HCEC 1CT (cell line): ENCODE results near the gene NUP210L.
"Not testable (repeated sequence)": the region's sequence is repeated elsewhere in the genome, so short reads cannot be mapped to it uniquely, and the experiment has no call there.

Experiments
- DNase-seq: peaks from one replicate; pipeline ENCODE4 v3.0.0-alpha.2; 2017

NUP210L gene

DNA sequence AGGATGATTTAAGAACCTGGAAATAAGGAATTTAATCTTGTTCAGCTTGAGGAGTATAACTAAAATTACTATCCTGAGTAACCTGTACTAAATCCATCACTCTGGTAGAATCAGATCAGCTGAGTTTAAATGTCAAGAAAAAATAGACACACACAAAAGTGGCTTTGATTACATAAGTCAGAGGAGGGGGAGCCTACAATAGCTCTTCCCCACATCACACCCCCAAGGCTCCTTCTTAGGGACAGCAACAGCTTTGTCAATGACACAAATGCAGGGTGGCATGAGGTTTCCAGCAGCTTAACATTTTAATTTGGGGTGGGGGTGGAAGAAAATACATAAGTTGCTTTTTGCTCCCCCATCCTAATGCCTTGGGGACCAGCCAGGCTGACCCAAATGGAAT, 12.6 kb upstream of the NUP210L start:
- DNase-seq: no peak

DNA sequence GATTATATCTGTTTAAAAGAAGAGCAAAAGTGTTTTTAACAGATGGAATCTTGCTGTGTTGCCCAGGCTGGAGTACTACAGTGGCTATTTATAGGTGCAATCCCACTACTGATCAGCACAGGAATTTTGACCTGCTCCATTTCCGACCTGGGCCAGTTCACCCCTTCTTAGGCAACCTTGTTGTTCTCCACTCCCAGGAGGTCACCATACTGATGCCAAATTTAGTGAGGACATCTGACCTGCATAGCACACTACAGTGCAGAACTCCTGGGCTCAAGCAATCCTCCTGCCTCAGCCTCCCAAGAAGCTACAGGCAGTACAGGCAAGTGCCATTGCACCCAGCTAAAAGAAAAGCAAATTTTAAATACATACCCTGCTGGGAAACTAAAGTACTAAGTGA, 11.3 kb upstream of the NUP210L start:
- no peak for DNase-seq

DNA sequence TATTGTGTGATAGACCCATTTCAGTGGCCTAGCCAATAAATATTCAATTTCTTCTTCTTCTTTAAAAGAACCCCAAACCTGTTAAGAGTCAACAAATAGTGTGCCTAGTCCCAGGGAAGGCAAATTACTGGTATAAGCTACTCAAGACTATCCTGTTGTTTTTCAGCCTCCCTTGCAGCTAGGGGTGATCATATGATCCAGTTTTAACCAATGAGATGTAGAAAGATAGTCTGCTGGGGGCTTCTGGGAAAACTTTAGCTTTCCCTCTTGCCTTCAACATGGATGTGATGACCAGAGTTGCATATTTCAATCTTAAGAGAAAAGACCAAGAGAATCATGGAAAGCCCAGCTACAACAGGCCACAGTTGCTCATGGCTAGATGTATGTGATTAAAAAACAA, 4.7 kb upstream of the NUP210L start:
- no peak for DNase-seq

DNA sequence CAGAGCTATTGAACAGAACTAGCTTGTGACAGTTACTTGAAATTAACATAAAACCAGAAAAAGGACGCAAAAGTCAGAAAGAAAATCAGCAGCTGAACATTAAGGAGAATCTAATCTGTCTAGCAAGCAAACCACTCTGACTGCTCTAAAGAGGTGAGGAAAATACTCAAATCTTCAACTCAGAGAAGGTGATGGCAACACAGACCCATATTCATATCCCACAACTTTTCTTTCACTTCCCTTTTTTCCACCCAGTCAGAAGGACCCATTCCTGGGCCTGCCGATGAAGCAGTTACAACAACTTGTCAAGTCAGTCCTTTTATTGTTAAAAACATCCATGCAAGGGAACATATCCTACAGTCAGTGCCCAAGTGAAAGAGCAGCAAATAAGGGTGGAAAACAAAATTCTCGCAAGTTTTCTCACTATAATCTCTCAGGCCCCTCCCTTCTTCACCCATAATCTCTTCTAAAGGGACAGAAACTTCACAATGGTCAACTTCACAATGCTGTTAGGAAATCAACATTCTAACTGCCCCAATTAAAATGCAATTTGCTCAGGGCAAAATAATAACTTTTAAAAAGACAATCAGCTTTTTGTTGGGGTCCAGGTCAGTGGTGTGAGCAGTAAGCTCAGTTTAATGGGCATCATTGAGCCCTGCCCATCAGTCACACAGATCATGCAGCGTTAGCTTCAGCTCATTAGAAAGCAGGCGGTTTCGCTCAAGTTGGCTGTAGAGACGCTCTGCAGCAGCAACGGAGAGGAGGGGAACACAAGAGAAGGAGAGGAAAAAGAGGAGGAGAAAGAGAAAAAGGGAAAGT, 3.6 kb upstream of the NUP210L start:
- no peak for DNase-seq

DNA sequence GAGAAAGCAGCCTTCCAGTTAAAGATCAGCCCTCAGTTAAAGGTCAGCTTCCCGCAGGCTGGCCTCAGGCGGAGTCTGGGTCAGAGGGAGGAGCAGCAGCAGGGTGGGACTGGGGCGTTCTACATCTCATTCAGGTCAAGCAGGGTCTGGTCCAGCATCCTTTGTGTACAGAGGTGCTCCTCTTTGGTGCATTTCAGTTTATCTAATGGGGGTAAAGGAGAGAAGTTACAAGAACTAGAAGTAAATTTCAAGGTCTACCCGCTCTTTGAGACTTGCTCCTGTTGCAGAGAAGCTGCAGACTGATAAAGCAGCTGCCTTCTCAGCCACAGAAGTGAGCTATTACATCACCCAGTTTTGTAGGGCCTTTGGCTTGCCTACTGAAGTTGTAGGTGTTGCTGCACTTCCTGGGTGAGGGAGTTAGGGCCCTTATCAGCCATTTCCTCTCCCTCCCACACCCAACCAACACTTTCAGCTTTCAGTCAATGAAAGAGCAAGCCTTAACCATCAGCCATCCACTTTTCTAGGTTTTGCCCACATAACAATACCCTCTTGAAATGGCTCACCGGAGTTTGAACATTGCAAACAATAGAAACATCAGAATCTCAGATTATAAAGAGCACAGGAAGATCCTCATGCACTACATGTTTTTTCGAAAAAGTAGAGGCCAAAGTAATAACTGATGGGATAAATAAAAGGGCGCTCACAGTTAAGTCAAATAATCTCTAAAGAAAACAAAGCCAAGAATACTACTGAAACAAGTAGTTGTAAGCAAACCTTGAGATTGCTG, 2.8 kb upstream of the NUP210L start:
- DNase-seq: no peak

DNA sequence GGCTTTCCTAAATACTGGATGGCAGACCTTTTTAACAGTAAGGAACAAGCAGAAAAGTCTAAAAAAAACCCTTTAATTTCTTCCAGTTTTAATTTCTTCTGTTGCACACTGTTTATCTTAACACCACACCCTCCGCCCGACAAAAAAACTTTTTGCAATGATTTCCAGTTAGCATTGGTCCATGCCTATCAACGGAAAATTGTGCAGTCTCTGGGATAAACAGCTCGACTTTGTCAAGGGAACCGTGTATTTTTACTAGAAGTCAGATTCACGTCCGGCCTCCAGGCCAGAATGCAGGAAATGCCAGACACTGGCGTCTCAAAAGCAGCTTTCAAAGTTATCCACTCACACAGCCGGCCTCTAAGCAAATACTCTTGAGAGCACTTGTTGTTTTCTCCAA, 378 bp upstream of the NUP210L start:
- DNase-seq: peak; percentile 18

DNA sequence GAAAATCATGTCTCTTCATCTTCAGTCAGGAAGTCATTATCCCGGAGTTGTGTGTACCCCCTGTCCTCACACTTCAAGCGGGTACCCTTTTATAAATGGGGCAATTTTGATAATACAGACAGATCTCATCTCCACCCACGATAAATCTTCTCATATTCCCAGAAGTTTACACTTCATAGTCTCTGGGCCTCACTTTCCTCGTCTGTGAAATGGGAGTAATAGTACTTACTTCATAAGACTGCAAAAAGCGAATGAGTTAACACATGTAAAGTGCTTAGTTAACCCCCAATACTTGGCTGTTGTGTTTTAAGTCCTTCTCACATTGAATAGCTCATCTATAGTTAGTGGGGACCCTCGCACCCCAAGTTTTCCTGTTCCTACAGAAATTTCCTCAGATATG, 820 bp downstream of the NUP210L start:
- no peak for DNase-seq

DNA sequence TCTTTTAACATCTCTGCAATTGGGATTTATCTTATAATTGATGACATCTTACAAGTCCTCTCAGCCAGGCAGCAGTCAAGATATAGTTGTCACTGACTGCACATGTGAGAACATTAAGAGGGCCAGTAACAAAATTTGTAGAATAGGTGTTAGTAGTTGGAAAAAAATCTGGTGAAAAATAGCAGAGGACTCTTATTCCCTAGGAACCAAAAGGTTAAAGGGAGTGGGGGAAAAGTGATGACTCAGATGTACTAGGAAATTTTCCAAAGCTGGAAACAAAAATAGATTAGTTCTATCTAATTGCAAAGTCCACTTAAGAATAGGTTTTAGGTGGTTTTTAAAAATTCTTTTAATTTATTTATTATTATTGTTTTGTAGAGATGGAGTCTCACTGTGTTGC, 3.6 kb downstream of the NUP210L start:
- DNase-seq: peak; percentile 36

DNA sequence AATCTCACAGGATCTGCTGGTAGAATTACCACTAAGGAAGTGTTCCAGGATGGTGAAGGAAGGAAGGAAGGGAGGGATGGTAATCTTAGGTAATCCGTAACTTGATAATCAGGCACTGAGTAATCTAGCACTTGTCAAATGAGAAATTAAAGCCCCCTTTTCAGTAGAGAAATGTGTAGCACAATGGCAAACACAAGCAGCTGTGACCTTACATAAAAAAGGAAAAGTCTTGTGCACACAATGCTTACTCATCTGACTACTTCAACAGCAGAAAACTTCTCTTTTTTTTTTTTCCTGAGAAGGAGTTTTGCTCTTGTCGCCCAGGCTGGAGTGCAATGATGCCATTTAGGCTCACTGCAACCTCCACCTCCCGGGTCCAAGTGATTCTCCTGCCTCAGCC, 6.1 kb downstream of the NUP210L start:
- peak; percentile 4 for DNase-seq

DNA sequence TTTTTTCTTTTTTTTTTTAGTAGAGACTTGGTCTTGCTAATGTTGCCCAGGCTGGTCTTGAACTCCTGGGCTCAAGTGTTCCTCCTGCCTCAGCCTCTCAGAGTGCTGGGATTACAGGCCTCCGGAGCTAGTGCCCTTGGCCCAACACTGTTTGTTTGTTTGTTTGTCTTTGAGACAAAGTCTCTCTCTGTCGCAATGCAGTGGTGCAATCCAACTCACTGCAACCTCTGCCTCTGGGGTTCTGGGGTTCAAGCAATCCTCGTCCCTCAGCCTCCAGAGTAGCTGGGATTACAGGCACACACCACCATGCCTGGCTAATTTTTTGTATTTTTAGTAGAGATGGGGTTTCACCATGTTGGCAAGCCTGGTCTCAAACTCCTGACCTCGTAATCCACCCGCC, 7.4 kb downstream of the NUP210L start:
- DNase-seq: not testable (repeated sequence)

DNA sequence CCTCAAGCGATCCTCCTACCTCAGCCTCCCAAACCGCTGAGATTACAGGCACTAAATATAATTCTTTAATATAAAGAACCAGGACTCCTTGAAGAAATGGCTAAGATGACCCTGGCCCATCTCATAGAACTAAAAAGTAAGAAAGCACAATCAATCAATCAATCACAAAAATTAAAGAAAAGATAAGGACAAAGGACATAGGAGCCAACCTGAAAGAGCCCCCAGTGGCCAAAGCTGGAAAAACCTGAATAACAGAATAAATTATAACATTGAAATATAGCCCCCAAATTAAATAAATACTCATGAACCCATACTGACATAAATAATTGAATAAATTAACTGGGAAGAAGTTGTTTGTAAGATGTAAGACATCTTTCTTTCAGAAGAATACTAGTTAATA, 8.9 kb downstream of the NUP210L start:
- peak; percentile 7 for DNase-seq

DNA sequence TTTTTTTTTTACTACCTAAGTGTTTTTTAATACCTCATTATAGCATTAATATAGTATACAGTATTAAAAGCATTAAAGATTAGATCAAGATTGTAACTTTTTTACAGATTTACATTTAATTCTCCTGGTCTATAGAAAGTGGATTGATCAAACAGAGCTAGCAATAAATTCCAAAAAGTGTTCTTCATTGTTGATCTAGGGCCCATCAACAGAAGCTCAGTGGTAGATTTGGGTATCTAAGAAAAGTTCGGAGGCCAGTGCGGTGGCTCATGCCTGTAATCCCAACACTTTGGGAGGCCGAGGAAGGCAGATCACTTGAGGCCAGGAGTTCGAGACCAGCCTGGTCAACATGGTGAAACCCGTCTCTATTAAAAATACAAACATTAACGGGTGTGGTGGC, 12.5 kb downstream of the NUP210L start:
- no peak for DNase-seq

DNA sequence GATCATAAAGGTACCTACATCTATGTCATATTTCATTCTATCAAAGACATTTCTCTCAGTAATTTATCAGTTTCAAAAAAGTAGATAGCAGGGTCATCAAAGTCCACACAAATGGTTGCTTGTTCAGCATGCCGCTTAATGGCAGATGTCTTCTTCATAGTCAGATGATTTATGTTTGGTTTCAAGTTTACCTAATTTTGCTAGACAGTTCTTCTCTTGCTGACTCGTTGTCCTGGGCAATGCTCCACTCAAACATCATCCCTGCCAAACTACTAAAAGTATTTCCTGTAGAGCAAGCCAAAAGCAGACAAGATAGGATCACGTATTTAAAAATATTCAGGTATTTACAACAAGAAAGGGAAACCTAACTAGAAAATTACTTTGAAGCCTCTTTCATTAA, 13.6 kb downstream of the NUP210L start:
- no peak for DNase-seq

DNA sequence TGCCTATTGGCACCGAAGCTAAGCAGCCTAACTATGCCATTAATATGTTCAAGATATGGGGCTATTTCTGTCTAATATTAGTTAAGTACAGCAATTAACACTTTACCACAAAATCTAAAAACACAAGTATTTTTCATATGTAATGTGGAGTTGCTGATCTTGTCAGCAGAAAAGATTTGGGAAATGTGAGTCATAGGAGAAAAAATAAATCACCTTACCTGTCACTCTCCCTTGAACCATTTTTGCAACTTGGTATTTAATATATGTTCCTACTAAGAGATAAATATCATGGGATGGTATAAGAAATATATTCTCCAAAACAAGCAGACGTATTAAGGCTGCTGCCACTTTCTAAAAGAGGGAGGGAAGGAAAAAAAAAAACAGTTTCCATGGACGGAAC, 17.0 kb downstream of the NUP210L start:
- DNase-seq: no peak

DNA sequence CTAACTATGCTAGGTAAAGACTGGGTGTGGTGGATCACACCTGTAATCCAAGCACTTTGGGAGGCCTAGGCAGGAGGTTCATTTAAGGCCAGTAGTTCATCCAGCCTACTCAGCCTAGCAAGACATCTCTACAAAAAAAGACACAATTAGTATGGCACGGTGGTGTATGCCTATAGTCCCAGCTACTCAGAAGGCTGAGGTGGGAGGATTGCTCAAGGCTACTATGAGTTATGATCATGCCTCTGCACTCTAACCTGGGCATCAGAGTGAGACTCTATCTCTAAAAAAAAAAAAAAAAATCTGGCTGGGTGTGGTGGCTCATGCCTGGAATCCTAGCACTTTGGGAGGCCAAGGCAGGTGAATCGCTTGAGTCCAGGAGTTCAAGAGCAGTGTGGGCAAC, 21.6 kb downstream of the NUP210L start:
- no peak for DNase-seq

DNA sequence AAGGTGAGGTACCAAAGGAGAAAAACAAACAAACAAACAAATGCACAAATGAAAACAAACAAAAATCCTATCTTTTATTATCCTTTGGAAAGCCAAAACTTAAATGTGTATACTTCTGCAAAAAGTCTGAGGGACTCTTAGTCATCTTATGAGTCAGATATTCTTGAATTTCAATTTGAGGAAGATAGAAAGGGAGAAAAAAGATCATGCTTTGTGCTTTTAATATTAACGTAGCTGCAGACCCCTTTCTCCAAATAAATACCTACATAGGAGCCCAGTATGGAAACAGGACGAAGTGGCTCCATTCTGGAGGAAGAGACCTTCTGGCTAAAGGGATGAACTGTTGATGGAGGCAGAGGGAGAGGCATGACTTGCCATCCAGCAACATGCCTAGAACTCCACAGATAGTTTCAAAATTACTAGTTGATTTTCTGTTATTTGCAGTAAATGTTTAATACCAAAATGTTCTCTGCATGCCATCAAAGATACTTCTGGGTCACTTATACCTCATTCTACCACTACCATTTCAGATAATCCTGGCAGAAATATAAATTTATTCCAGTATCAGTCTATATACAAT, 25.4 kb downstream of the NUP210L start:
- DNase-seq: peak; percentile 32

DNA sequence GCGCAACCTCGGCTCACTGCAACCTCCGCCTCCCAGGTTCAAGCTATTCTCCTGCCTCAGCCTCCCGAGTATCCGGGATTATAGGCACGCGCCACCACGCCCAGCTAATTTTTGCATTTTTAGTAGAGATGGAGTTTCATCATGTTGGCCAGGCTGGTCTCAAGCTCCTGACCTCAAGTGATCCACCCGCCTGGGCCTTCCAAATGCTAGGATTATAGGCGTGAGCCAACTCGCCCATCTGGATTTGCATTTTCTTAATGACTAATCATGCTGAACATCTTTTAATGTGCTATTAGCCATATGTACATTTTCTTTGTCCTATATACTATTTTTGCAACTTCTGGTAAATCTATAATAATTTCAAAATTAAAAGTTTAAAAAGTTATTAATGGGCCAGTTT, 31.7 kb downstream of the NUP210L start:
- DNase-seq: not testable (repeated sequence)

DNA sequence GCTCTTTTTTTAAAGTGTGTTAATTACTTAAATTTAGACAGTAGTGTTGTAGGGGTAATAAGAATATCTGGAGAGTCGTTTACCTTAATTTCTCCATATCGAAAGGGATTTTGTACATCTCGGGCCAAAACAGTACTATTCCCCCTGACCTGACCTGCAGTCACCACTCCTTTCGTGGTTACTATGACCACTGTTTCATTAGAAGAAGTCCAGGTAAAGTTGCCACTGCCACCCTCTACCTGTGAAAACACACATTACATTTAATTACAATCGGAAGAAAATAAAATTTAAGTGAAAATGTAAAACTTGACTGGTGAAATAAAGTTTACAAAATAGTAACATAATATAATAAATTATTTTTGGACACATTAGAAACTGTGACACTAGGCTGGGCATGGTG, 37.2 kb downstream of the NUP210L start:
- no peak for DNase-seq

DNA sequence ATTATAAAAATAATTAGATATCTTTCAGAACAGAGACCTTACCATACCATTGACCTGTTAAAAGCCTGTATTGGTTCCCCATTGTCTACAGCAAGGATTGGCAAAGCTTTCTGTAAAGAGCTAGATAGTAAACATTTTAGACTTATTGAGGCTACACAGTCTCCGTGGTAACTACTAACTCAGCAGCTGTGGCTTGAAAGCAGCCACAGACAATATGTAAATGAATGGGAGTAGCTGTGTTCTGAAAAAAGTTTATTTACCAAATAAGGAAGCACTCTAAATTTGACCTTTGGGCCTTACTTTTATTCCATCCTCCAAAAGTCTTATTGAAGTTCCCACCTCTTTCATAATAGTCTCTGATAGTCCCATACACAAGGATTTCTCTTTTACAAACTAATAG, 39.7 kb downstream of the NUP210L start:
- peak; percentile 6 for DNase-seq

DNA sequence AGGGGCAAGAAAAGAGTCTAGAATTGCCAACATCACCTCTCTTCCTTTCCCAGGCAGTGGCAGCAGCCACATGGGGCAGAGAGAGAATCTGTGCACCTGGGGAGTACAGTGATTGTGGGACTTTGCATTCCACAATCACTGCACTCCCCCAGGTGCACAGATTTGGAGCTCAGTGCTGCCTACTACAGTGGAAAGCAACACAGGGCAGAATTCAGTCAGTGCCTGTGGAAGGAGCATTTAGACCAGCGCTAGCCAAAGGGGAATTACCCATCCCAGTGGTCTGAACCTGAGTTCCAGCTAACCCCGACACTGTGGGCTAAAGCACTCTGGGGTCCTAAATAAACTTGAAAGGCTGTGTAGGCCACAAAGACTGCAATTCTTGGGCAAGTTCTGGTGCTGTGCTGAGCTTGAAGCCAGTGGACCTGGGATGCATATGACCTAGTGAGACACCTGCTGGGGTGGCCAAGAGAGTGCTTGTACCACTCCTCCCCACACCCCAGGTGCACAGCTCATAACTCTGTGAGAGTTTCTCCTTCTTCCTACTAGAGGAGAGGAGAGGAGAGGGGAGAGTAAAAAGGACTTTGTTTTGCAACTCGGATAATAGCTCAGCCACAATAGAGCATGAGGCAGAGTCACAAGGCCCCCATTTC, 50.3 kb downstream of the NUP210L start:
- no peak for DNase-seq

DNA sequence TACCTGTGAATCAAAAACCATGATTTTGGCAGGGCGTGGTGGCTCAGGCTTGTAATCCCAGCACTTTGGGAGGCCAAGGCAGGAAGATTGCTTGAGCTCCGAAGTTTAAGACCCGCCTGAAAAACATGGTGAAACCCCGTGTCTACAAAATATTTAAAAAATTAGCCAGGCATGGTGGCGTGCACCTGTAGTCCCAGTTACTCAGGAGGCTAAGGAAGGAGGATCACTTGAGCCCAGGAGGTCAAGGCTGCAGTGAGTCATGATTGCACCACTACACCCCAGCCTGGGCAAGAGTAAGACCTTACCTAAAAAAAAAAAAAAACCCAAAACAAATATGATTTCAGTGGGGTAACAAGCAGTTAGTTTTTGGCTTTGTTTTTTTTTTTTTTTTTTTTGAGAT, 54.7 kb downstream of the NUP210L start:
- not testable (repeated sequence) for DNase-seq

DNA sequence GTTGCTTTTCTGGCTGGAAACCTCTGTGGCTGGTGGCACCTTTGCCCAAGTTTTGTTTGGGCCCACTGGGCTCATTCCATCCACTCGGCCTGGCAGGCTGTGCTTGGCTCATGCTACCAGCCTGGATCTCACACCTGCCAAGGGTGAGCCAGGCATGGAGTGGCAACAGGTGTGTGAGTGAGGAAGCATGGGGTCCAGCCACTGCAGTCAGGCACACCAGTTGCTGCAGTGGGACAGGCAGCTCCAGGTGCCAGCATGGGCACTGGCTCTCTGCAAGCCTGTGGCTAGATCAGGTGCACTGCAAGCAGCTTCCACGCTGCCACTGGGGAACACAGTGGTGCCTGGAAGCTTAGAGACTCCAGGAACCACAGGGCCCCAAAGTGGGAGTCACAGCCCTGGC, 57.0 kb downstream of the NUP210L start:
- no peak for DNase-seq

DNA sequence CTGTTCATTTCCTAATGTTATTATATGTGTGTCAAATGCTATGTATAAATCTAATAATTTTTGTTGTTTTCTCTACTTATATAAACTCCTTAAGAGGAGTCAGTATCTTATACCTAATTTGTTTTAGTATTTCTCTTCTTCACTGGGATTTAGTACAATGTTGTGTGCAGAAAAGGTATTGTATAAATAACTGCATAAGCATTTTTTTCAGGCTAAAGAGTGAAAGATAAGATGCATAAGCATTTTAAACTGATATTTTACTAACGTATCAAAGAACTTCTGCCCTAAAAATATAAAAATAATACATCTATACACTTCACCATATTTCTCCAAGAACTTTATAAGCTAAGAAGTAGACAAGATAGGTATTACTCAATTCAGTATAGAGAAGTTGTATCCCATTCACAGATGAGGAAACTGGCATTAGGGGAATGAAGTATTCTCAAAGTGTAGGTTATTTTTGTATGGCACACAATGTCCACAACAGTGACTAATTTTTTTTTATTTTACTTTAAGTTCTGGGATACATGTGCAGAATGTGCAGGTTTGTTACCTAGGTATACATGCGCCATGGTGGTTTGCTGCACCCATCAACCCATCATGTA, 59.3 kb downstream of the NUP210L start:
- DNase-seq: no peak
